Large intestine (tissue), 3 donors: ENCODE measurements around the gene FGFBP1. TPM values are rescaled to one million over a fixed set of nuclear protein-coding genes. Genes with fewer than 3 reads are reported as not detected.

Experiments used
- DNase-seq, 2 donors: peaks; one replicate each; pipeline versions ENCODE4 v3.0.0 to v3.0.0-alpha.2; 2013
- H3K27ac ChIP-seq: one replicate; pipeline ENCODE4 v1.5.1; 2013; ENCODE audit warnings: low read length
- H3K27me3 ChIP-seq: 2 replicates; pipeline ENCODE4 v1.6.1; 2013; ENCODE audit warnings: low read length; ENCODE audit not compliant: control insufficient read depth, insufficient read depth
- H3K36me3 ChIP-seq: 2 replicates; pipeline ENCODE4 v1.6.1; 2013; ENCODE audit warnings: low read length; ENCODE audit not compliant: control insufficient read depth, insufficient read depth
- H3K4me1 ChIP-seq: one replicate; pipeline ENCODE4 v1.6.1; 2013; ENCODE audit warnings: low read length; ENCODE audit not compliant: control insufficient read depth, insufficient read depth
- H3K4me3 ChIP-seq: one replicate; pipeline ENCODE4 v1.5.1; 2013; ENCODE audit warnings: low read length
- H3K9me3 ChIP-seq: one replicate; pipeline ENCODE4 v1.6.1; 2013; ENCODE audit warnings: mild to moderate bottlenecking, low read depth, low read length, moderate library complexity; ENCODE audit not compliant: control insufficient read depth
- WGBS: methylation state at CpG from one replicate; pipeline ENCODE4 v1.1.5; 2013; ENCODE audit warnings: low lambda C conversion rate; ENCODE audit not compliant: insufficient coverage; 5-methylcytosine and 5-hydroxymethylcytosine counted together
- polyA plus RNA-seq: library from polyadenylated mRNA; unstranded; fragments of 120-200 nt; gene quantifications from one replicate; pipeline ENCODE4 v1.2.1, GENCODE V29; 2013

Gene FGFBP1
- polyA plus RNA-seq, 1 donor = 0.16 TPM

- H3K27ac ChIP-seq = no peak overlapping the region
- peak; percentile 17 to 44 for DNase-seq
- H3K27me3 ChIP-seq = peaks cover 3% of the 10 kb centered on the region
- no peaks in the 10 kb centered on the region for H3K9me3 ChIP-seq
- H3K4me3 ChIP-seq = no peak overlapping the region
- WGBS = no CpG with 5 or more reads among the region's 1 CpG
- no peaks in the 10 kb centered on the region for H3K36me3 ChIP-seq
- H3K4me1 ChIP-seq = no peaks in the 10 kb centered on the region
Measured at GRCh38 chr4:15945516-15945915, 7.0 kb upstream of the FGFBP1 start.

- no peak overlapping the region for H3K27ac ChIP-seq
- WGBS = no CpG with 5 or more reads among the region's 2 CpGs
Measured at GRCh38 chr4:15944895-15945294, 6.4 kb upstream of the FGFBP1 start.

GRCh38 chr4:15942283-15942682 lies 3.7 kb upstream of the FGFBP1 start:
- no peaks in the 10 kb centered on the region for H3K9me3 ChIP-seq
- no peak overlapping the region for H3K27ac ChIP-seq
- WGBS = no CpG with 5 or more reads among the region's 1 CpG
- H3K36me3 ChIP-seq = no peaks in the 10 kb centered on the region
- no peak overlapping the region for H3K4me3 ChIP-seq
- peaks cover 3% of the 10 kb centered on the region for H3K4me1 ChIP-seq
- H3K27me3 ChIP-seq = no peaks in the 10 kb centered on the region
- DNase-seq = no peak

More at GRCh38 chr4:15944895-15945294, 6.4 kb upstream of the FGFBP1 start:
- no peak for DNase-seq
- H3K27me3 ChIP-seq = peaks cover 3% of the 10 kb centered on the region
- no peaks in the 10 kb centered on the region for H3K36me3 ChIP-seq
- H3K4me1 ChIP-seq = no peaks in the 10 kb centered on the region
- no peak overlapping the region for H3K4me3 ChIP-seq
- H3K9me3 ChIP-seq = no peaks in the 10 kb centered on the region

GRCh38 chr4:15938182-15938581 lies 358 bp downstream of the FGFBP1 start:
- H3K4me3 ChIP-seq = no peak overlapping the region
- peak; percentile 61 to 78 for DNase-seq
- no peaks in the 10 kb centered on the region for H3K27me3 ChIP-seq
- peaks cover 3% of the 10 kb centered on the region for H3K4me1 ChIP-seq
- no peak overlapping the region for H3K27ac ChIP-seq
- H3K36me3 ChIP-seq = no peaks in the 10 kb centered on the region
- H3K9me3 ChIP-seq = no peaks in the 10 kb centered on the region
- WGBS = no CpG with 5 or more reads among the region's 8 CpGs

- Histone ChIP-seq H3K4me3 (no peak overlapping the region), H3K4me1 (peaks cover 3% of the 10 kb centered on the region), H3K36me3 (no peaks in the 10 kb centered on the region), H3K27ac (no peak overlapping the region), H3K27me3 (no peaks in the 10 kb centered on the region), H3K9me3 (no peaks in the 10 kb centered on the region)
- DNase-seq = no peak
- no CpG with 5 or more reads among the region's 4 CpGs for WGBS
Measured at GRCh38 chr4:15936495-15936894, 2.0 kb downstream of the FGFBP1 start.

- WGBS = 60% methylated on average over 1 of the region's 10 CpGs
- H3K27me3 ChIP-seq = peaks cover under 1% of the 10 kb centered on the region
- no peaks in the 10 kb centered on the region for H3K9me3 ChIP-seq
- no peaks in the 10 kb centered on the region for H3K36me3 ChIP-seq
- no peak for DNase-seq
- H3K4me1 ChIP-seq = peaks cover 3% of the 10 kb centered on the region
- H3K27ac ChIP-seq = no peak overlapping the region
- H3K4me3 ChIP-seq = no peak overlapping the region
Measured at GRCh38 chr4:15935504-15936402, 2.8 kb downstream of the FGFBP1 start.

GRCh38 chr4:15934259-15934658 lies 4.3 kb downstream of the FGFBP1 start:
- H3K36me3 ChIP-seq = no peaks in the 10 kb centered on the region
- H3K27me3 ChIP-seq = peaks cover 11% of the 10 kb centered on the region
- no peak overlapping the region for H3K27ac ChIP-seq
- DNase-seq = no peak
- H3K4me3 ChIP-seq = no peak overlapping the region
- no peaks in the 10 kb centered on the region for H3K9me3 ChIP-seq
- WGBS = 83% methylated on average over 1 of the region's 3 CpGs
- peaks cover 3% of the 10 kb centered on the region for H3K4me1 ChIP-seq

- Histone ChIP-seq H3K4me3 (no peak overlapping the region), H3K27me3 (peaks cover 15% of the 10 kb centered on the region), H3K36me3 (no peaks in the 10 kb centered on the region), H3K4me1 (no peaks in the 10 kb centered on the region), H3K9me3 (no peaks in the 10 kb centered on the region), H3K27ac (no peak overlapping the region)
- no peak for DNase-seq
- no CpG with 5 or more reads among the region's 5 CpGs for WGBS
Measured at GRCh38 chr4:15931451-15932210, 6.9 kb downstream of the FGFBP1 start.

GRCh38 chr4:15930314-15930713 lies 8.2 kb downstream of the FGFBP1 start:
- peaks cover 15% of the 10 kb centered on the region for H3K27me3 ChIP-seq

GRCh38 chr4:15929540-15929939 lies 9.0 kb downstream of the FGFBP1 start:
- Histone ChIP-seq H3K36me3 (no peaks in the 10 kb centered on the region), H3K4me3 (no peak overlapping the region), H3K9me3 (no peaks in the 10 kb centered on the region), H3K4me1 (no peaks in the 10 kb centered on the region), H3K27me3 (peaks cover 15% of the 10 kb centered on the region), H3K27ac (no peak overlapping the region)
- no peak for DNase-seq
- WGBS = 60% methylated on average over 1 of the region's 3 CpGs

More at GRCh38 chr4:15930314-15930713, 8.2 kb downstream of the FGFBP1 start:
- DNase-seq = no peak
- Histone ChIP-seq H3K27ac (no peak overlapping the region), H3K4me1 (no peaks in the 10 kb centered on the region), H3K9me3 (no peaks in the 10 kb centered on the region), H3K36me3 (no peaks in the 10 kb centered on the region), H3K4me3 (no peak overlapping the region)
- no CpG with 5 or more reads among the region's 7 CpGs for WGBS
